IMR-90 (cell line): ENCODE measurements around the gene AQP1. TPM values are rescaled to one million over a fixed set of nuclear protein-coding genes. Genes with fewer than 3 reads are reported as not detected.

ENCODE experiments used
- ATAC-seq: fragments of 200-7000 bp; cut with Tn5 transposase; 2 replicates; pipeline ENCODE4 v1.9.1; 2020; ENCODE audit warnings: low read depth, mild to moderate bottlenecking, moderate library complexity
- BruUV-seq: library from RNA; stranded (reverse); fragments of 400-500 nt; replicated peaks from 2 replicates; lab custom pipeline; 2021; lab: Mats Ljungman, UMichigan
- CTCF ChIA-PET: fragments of 300-600 bp; formaldehyde crosslinking; extraction: SDS; loops from one replicate; lab custom pipeline; 2021; ENCODE audit warnings: antibody characterized with exemption; lab: Yijun Ruan, JAX
- POLR2A ChIA-PET: fragments of 300-600 bp; sonication (Branson Sonifier 250); formaldehyde crosslinking; loops from one replicate; lab custom pipeline; 2022; ENCODE audit warnings: antibody characterized with exemption; ENCODE audit not compliant: unreplicated experiment; lab: Charles Lee
- DNase-seq: peaks from one replicate; pipeline ENCODE4 v3.0.0; 2013
- H2AFZ ChIP-seq: replicated peaks from 2 replicates; pipeline ENCODE3; 2013; ENCODE audit warnings: low read length, mild to moderate bottlenecking; ENCODE audit not compliant: poor library complexity
- H2AK5ac ChIP-seq: 2 replicates; pipeline ENCODE4 v1.6.1; 2013; ENCODE audit warnings: low read depth, low read length, inconsistent platforms
- H2AK9ac ChIP-seq: replicated peaks from 2 replicates; pipeline ENCODE3; 2013; ENCODE audit warnings: mild to moderate bottlenecking, low read depth, low read length, moderate library complexity; ENCODE audit not compliant: poor library complexity
- H2BK120ac ChIP-seq: 2 replicates; pipeline ENCODE4 v1.6.1; 2013; ENCODE audit warnings: low read depth, low read length, inconsistent platforms
- H2BK15ac ChIP-seq: 3 replicates; pipeline ENCODE4 v1.6.1; 2013; ENCODE audit warnings: low read depth, low read length, inconsistent platforms
- H2BK20ac ChIP-seq: 2 replicates; pipeline ENCODE4 v1.6.1; 2013; ENCODE audit warnings: low read depth, mild to moderate bottlenecking, inconsistent platforms, low read length, moderate library complexity
- H2BK5ac ChIP-seq: 2 replicates; pipeline ENCODE4 v1.6.1; 2013; ENCODE audit warnings: mild to moderate bottlenecking, low read depth, low read length, inconsistent platforms; ENCODE audit not compliant: poor library complexity, severe bottlenecking
- H3K14ac ChIP-seq: replicated peaks from 2 replicates; pipeline ENCODE4 v1.6.1; 2013; ENCODE audit warnings: low read depth, low read length, inconsistent platforms
- H3K18ac ChIP-seq: 2 replicates; pipeline ENCODE4 v1.6.1; 2013; ENCODE audit warnings: low read depth, low read length, control low read depth
- H3K23ac ChIP-seq: 2 replicates; pipeline ENCODE4 v1.6.1; 2013; ENCODE audit warnings: low read depth, low read length, inconsistent platforms
- H3K27ac ChIP-seq: 2 replicates; pipeline ENCODE4 v1.5.1; 2013; ENCODE audit warnings: mild to moderate bottlenecking, control low read depth, low read length; ENCODE audit not compliant: insufficient read depth
- H3K27me3 ChIP-seq: 2 replicates; pipeline ENCODE4 v1.6.1; 2013; ENCODE audit warnings: low read length; ENCODE audit not compliant: control insufficient read depth, insufficient read depth
- H3K36me3 ChIP-seq: 2 replicates; pipeline ENCODE4 v1.6.1; 2013; ENCODE audit warnings: low read length, mixed read lengths; ENCODE audit not compliant: control insufficient read depth, insufficient read depth
- H3K4ac ChIP-seq: 2 replicates; pipeline ENCODE4 v1.6.1; 2013; ENCODE audit warnings: low read depth, low read length, inconsistent platforms
- H3K4me1 ChIP-seq: 2 replicates; pipeline ENCODE4 v1.6.1; 2013; ENCODE audit warnings: low read length, mixed read lengths; ENCODE audit not compliant: control insufficient read depth, insufficient read depth
- H3K4me2 ChIP-seq: 2 replicates; pipeline ENCODE4 v1.6.1; 2013; ENCODE audit warnings: low read depth, mild to moderate bottlenecking, control low read depth, low read length, moderate library complexity
- H3K4me3 ChIP-seq: 2 replicates; pipeline ENCODE4 v1.5.1; 2013; ENCODE audit warnings: low read depth, mild to moderate bottlenecking, control low read depth, low read length, moderate library complexity; ENCODE audit not compliant: insufficient read depth
- H3K56ac ChIP-seq: 2 replicates; pipeline ENCODE4 v1.6.1; 2013; ENCODE audit warnings: low read length, inconsistent platforms; ENCODE audit not compliant: insufficient read depth; ENCODE audit errors: extremely low read depth
- H3K79me1 ChIP-seq, 2 experiments: 2 replicates each; pipeline ENCODE4 v1.6.1; 2013; ENCODE audit warnings: low read length in 2 of 2, inconsistent platforms in 1 of 2, low read depth in 1 of 2
- H3K9ac ChIP-seq: 2 replicates; pipeline ENCODE4 v1.6.1; 2013; ENCODE audit warnings: low read depth, low read length, control low read depth
- H3K9me1 ChIP-seq: 2 replicates; pipeline ENCODE4 v1.6.1; 2013; ENCODE audit warnings: low read length, inconsistent platforms; ENCODE audit not compliant: insufficient read depth
- H3K9me3 ChIP-seq: 2 replicates; pipeline ENCODE4 v1.6.1; 2013; ENCODE audit warnings: low read length; ENCODE audit not compliant: control insufficient read depth, insufficient read depth
- H4K20me1 ChIP-seq: 2 replicates; pipeline ENCODE4 v1.6.1; 2013; ENCODE audit warnings: low read length, inconsistent platforms; ENCODE audit not compliant: insufficient read depth
- H4K5ac ChIP-seq: 2 replicates; pipeline ENCODE4 v1.6.1; 2013; ENCODE audit warnings: mild to moderate bottlenecking, low read depth, low read length, control low read depth
- H4K8ac ChIP-seq, 2 experiments: 2 replicates each; pipeline ENCODE4 v1.6.1; 2013; ENCODE audit warnings: low read depth in 2 of 2, low read length in 2 of 2, control low read depth in 1 of 2, inconsistent platforms in 1 of 2
- H4K91ac ChIP-seq: 2 replicates; pipeline ENCODE4 v1.6.1; 2013; ENCODE audit warnings: low read depth, low read length, inconsistent platforms; ENCODE audit not compliant: insufficient read depth
- BHLHE40 ChIP-seq: fragments of 150-350 bp; IDR thresholded peaks from 2 replicates; pipeline ENCODE4 v1.6.1; 2016; ENCODE audit warnings: mild to moderate bottlenecking, low read depth, low read length
- SMC3 ChIP-seq: fragments of 150-350 bp; IDR thresholded peaks from 2 replicates; pipeline ENCODE4 v1.6.1; 2016; ENCODE audit warnings: low read depth, mild to moderate bottlenecking, antibody characterized with exemption, low read length, moderate library complexity
- WGBS, 2 experiments: methylation state at CpG; one replicate each; pipeline versions ENCODE4 v1.1.5 to v1.1.7; 2013; ENCODE audit warnings: missing lambda C conversion rate in 2 of 2; ENCODE audit not compliant: insufficient read length in 1 of 2; ENCODE audit errors: extremely low coverage in 2 of 2; 5-methylcytosine and 5-hydroxymethylcytosine counted together
- dilution Hi-C: fragments of 300-500 bp; cut with HindIII; formaldehyde crosslinking; loops from one replicate; pipeline ENCODE4 v1.14.3; 2018; ENCODE audit warnings: low sequenced_read_pairs; ENCODE audit not compliant: unreplicated experiment
- in situ Hi-C: fragments of 300-500 bp; cut with MboI; formaldehyde crosslinking; loops from 3 replicates; pipeline ENCODE4 v1.14.3; 2019; ENCODE audit warnings: low sequenced_read_pairs, inconsistent platforms, mixed read lengths
- intact Hi-C: fragments of 100-400 bp; cut with micrococcal nuclease; formaldehyde crosslinking; loops from 2 replicates; pipeline ENCODE4 v1.10.0; 2022
- polyA plus RNA-seq, 3 experiments: library from polyadenylated mRNA; depleted of rRNA; stranded (reverse); fragments of >200 nt; gene quantifications; 2 replicates each; pipeline ENCODE4 v1.2.3, GENCODE V29; 2012; ENCODE audit warnings: low replicate concordance in 1 of 3
- total RNA-seq: library from RNA; depleted of rRNA; stranded (reverse); fragments of >200 nt; gene quantifications from 2 replicates; pipeline ENCODE4 v1.2.3, GENCODE V29; 2012

The AQP1 gene
- total and polyA plus RNA-seq, 2 of the 4 experiments (the other 2 are of a cell fraction) = 0.18 to 0.39 TPM

DNA sequence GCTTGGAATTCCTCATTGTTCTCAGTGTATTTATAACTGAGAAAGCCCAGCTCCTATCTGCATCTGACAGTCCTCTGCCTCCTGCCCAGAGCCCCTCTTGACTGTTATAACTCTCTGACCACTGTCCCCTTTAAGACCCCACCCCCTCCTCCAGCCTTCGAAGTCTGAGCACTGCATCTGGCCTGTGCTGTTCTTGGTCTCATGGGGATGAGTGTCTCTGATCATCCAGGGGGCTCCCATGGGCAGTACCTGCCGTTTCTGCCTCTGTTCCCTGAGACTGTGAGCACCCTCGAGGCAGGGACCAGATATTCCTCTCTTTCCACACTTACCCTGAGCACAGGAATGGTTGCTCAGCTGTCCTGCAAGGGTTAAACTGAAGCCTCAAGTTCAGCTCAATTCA lies 59.8 kb downstream of the AQP1 start:
- no peaks in the 10 kb centered on the region for H3K79me1 ChIP-seq
- no peaks in the 10 kb centered on the region for H3K36me3 ChIP-seq
- H3K9me1 ChIP-seq = no peaks in the 10 kb centered on the region
- ChIA-PET CTCF (interaction anchor here (1.4 kb wide), 1 partner anchor 12 kb away, joined by 4 read pairs; no protein-coding TSS in a partner anchor), POLR2A (no interaction called here)
- intact Hi-C loops (no loop called here), dilution Hi-C loops (no loop called here), in situ Hi-C loops (no loop called here)
- H2AK9ac ChIP-seq = peak overlapping the region; percentile 13
- no peak overlapping the region for H4K8ac ChIP-seq
- no CpG with 5 or more reads among the region's 3 CpGs for WGBS, 2 experiments
- no peak overlapping the region for H4K5ac ChIP-seq
- no peak overlapping the region for H3K4me2 ChIP-seq
- ATAC-seq = no peak
- no peaks in the 10 kb centered on the region for H4K20me1 ChIP-seq
- H2BK20ac ChIP-seq = no peak overlapping the region
- H3K23ac ChIP-seq = no peak overlapping the region
- H3K27me3 ChIP-seq = peaks cover 66% of the 10 kb centered on the region
- H3K4me3 ChIP-seq = no peak overlapping the region
- no peak for DNase-seq
- H4K91ac ChIP-seq = no peak overlapping the region
- no peak overlapping the region for H2BK5ac ChIP-seq
- no peaks in the 10 kb centered on the region for H3K9me3 ChIP-seq
- H3K4ac ChIP-seq = no peak overlapping the region
- H2BK15ac ChIP-seq = no peak overlapping the region
- H2AFZ ChIP-seq = no peak overlapping the region
- BruUV-seq = no TSS peak
- H3K18ac ChIP-seq = no peak overlapping the region
- H2BK120ac ChIP-seq = no peak overlapping the region
- H3K9ac ChIP-seq = no peak overlapping the region
- H3K56ac ChIP-seq = no peak overlapping the region
- H2AK5ac ChIP-seq = no peak overlapping the region
- H3K14ac ChIP-seq = no peak overlapping the region
- H3K4me1 ChIP-seq = no peaks in the 10 kb centered on the region
- H3K27ac ChIP-seq = no peak overlapping the region
- TF ChIP-seq SMC3 (no peak), BHLHE40 (no peak)
